Measurements from ENCODE around the gene ATG9A.

The ATG9A gene

DNA sequence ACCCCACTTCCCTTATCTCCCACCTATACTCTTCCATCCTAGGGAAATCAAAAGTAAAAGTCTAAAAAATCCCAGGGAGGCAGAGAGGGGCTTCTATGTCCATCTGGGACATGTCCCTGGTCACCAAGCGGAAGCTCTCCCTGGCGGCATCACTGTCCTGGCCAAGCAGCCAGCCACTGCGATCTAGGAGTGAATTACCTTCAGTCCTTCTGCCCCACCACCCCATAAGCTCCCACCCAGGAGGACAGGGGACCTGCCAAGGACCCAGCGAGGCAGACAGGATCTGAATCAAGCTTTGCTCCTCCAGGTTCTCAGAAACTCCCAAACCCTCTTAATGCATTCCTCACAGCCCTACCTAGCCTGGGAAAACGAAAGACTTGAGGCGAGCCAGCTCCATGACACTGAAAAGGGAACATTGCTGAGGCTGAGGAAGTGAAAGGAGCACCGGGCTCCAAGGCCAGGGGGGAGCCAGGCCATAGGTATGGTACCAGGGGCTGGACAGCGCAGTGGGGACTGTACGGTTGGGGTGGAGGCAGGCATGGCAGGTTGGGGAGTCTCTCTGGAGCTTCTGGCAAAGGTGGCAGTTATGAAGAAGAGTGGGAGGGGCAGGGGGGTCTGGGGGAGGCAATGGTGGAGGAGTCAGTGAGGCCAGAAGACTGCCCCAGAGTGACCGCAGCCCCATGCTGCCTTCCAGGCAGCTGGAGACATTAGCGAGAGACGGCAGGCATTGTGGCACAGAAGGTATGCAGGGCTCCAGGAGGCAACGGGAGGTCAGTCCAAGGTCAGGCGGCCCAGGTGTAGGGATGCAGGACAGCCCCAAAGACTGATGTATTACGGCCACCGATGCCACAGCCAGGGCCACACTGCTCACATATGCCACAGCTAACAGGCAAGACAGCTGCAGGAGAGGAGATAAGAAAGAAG is 56.9 kb downstream of the ATG9A start:
- no peak for TF ChIP-seq CTCF (conservative IDR thresholded peaks at IDR 0.05; ENCODE audit: low read depth)
- H3K27ac ChIP-seq: peak overlapping the region; percentile 58
- POLR2A ChIA-PET (ENCODE audit: low non-redundant PET): no interaction called here
- DNase-seq (ENCODE audit: low spot score): no peak
- CTCF ChIA-PET: interaction anchor here (0.6 to 1.5 kb wide), 3 partner anchors 9 to 198 kb away, joined by 3 to 5 read pairs (median 4); no protein-coding TSS in a partner anchor

- TF ChIP-seq CTCF (conservative IDR thresholded peaks at IDR 0.05; ENCODE audit: low read depth): peak; percentile 69
- DNase-seq (ENCODE audit: low spot score): peak; percentile 37
- peak overlapping the region; percentile 58 for H3K27ac ChIP-seq
- POLR2A ChIA-PET (ENCODE audit: low non-redundant PET): no interaction called here
- CTCF ChIA-PET: interaction anchor here (0.8 to 1.5 kb wide), 7 partner anchors 8 to 157 kb away, joined by 3 to 7 read pairs (median 4); no protein-coding TSS in a partner anchor
These were observed 58.2 kb downstream of the ATG9A start for GRCh38 chr2:219171231-219171651.

DNA sequence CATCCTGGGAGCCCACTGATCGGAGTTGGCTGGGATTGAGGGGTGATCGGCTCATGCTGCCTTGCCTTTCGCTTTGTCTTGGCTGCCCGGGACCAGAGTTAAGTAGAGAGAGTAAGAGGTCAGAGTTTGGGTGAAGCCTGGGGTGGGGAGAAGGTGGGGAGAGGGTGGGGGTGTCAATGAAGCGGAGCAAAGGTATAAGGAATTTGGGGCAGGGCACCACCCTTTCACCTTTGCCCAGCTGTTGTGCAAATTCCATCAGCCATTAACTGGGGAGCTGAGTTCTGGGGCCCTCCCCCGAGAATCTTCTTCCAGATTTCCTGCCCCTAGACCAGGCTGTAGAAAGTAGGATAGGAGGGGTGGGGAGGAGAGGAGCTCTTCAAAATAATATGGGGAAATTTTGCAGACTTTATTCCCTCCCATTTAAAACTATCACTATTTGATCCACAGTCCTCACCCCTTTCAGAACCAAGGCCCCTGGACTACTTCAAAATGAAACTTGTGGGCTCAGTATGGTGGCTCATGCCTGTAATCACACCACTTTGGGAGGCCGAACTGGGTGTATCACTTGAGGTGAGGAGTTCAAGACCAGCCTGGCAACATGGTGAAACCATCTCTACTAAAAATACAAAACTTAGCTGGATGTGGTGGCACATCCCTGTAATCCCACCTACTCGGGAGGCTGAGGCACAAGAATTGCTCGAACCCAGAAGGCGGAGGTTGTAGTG is 59.3 kb downstream of the ATG9A start, which contains the start of gene SLC23A3:
Gene SLC23A3 (minus strand): TSS at position 100 of the 725 bp plus-strand sequence. CDS start 45 bp downstream, at position 55.
- ChIA-PET CTCF (interaction anchor here (0.7 to 1.5 kb wide), 4 partner anchors 11 to 125 kb away, joined by 3 to 7 read pairs (median 4); no protein-coding TSS in a partner anchor), POLR2A (ENCODE audit: low non-redundant PET) (interaction anchor here (0.7 kb wide), 1 partner anchor 75 kb away, joined by 4 read pairs; the partner anchor contains the start of gene GLB1L)
- TF ChIP-seq CTCF (conservative IDR thresholded peaks at IDR 0.05; ENCODE audit: low read depth): no peak
- DNase-seq (ENCODE audit: low spot score): no peak
- H3K27ac ChIP-seq: no peak within 1 kb of the TSS

Measured in RWPE1 (cell line).